GM23338 (cell line): Measurements from ENCODE around the gene MCM9. TPM values are rescaled to one million over a fixed set of nuclear protein-coding genes. Genes with fewer than 3 reads are reported as not detected.

ENCODE experiments used
- ATAC-seq: fragments of 200-7000 bp; cut with Tn5 transposase; 3 replicates; pipeline ENCODE4 v1.9.1; 2020
- DNase-seq: peaks from one replicate; pipeline ENCODE4 v3.0.0-alpha.2; 2015; ENCODE audit warnings: low spot score
- H2AFZ ChIP-seq: fragments of 200-600 bp; sonication (generic); 2 replicates; pipeline ENCODE4 v1.8.0; 2016; ENCODE audit warnings: antibody characterized with exemption, mild to moderate bottlenecking, moderate library complexity
- H3F3A ChIP-seq: fragments of 200-600 bp; sonication (generic); replicated peaks from 2 replicates; pipeline ENCODE4 v1.8.0; 2017; ENCODE audit warnings: antibody characterized with exemption, mixed run types, low read depth
- H3K27ac ChIP-seq: fragments of 200-600 bp; sonication (generic); 2 replicates; pipeline ENCODE4 v1.6.1; 2016; ENCODE audit warnings: low read depth
- H3K27me3 ChIP-seq: fragments of 200-600 bp; sonication (generic); 2 replicates; pipeline ENCODE4 v1.8.0; 2016; ENCODE audit warnings: mild to moderate bottlenecking, mixed run types, moderate library complexity; ENCODE audit not compliant: insufficient read depth
- H3K36me3 ChIP-seq: fragments of 200-600 bp; sonication (generic); 2 replicates; pipeline ENCODE4 v1.8.0; 2016; ENCODE audit warnings: mild to moderate bottlenecking; ENCODE audit not compliant: insufficient read depth
- H3K4me1 ChIP-seq: fragments of 200-600 bp; sonication (generic); 2 replicates; pipeline ENCODE4 v1.8.0; 2016; ENCODE audit warnings: mild to moderate bottlenecking, moderate library complexity; ENCODE audit not compliant: insufficient read depth
- H3K4me2 ChIP-seq: fragments of 200-600 bp; sonication (generic); 2 replicates; pipeline ENCODE4 v1.7.1; 2017; ENCODE audit warnings: mixed run types
- H3K4me3 ChIP-seq: fragments of 200-600 bp; sonication (generic); 2 replicates; pipeline ENCODE4 v1.6.1; 2016; ENCODE audit warnings: mixed run types
- H3K79me2 ChIP-seq: fragments of 200-600 bp; sonication (generic); replicated peaks from 2 replicates; pipeline ENCODE4 v1.8.0; 2017; ENCODE audit warnings: mild to moderate bottlenecking; ENCODE audit not compliant: insufficient read depth
- H3K9me2 ChIP-seq: fragments of 200-600 bp; sonication (generic); 2 replicates; pipeline ENCODE4 v1.8.0; 2017; ENCODE audit not compliant: insufficient read depth
- H4K20me1 ChIP-seq: fragments of 200-600 bp; sonication (generic); replicated peaks from 2 replicates; pipeline ENCODE4 v1.8.0; 2017; ENCODE audit warnings: mild to moderate bottlenecking; ENCODE audit not compliant: insufficient read depth
- H3K27ac Mint-ChIP-seq: 2 replicates; pipeline ENCODE4 v1.8.0; 2020; ENCODE audit warnings: inconsistent platforms, mild to moderate bottlenecking, moderate library complexity, mixed read lengths
- H3K27me3 Mint-ChIP-seq: 3 replicates; pipeline ENCODE4 v1.8.0; 2022; ENCODE audit warnings: low read depth, mild to moderate bottlenecking, moderate library complexity, mixed read lengths, inconsistent platforms; ENCODE audit not compliant: insufficient read depth, poor library complexity
- H3K36me3 Mint-ChIP-seq: 3 replicates; pipeline ENCODE4 v1.8.0; 2021; ENCODE audit warnings: low read depth, mild to moderate bottlenecking, inconsistent platforms, moderate library complexity, mixed read lengths
- H3K4me1 Mint-ChIP-seq: 3 replicates; pipeline ENCODE4 v1.8.0; 2020; ENCODE audit warnings: mild to moderate bottlenecking, inconsistent platforms, mixed read lengths
- H3K4me3 Mint-ChIP-seq: 3 replicates; pipeline ENCODE4 v1.8.0; 2021; ENCODE audit warnings: moderate library complexity, mild to moderate bottlenecking, inconsistent platforms, mixed read lengths
- H3K9me3 Mint-ChIP-seq: 3 replicates; pipeline ENCODE4 v1.8.0; 2020; ENCODE audit warnings: moderate library complexity, mild to moderate bottlenecking, inconsistent platforms, mixed read lengths
- CREB1 ChIP-seq: fragments of 250-450 bp; sonication (Bioruptor Pico); IDR thresholded peaks from 2 replicates; pipeline ENCODE4 v1.5.0; 2020; ENCODE audit warnings: low read depth, mild to moderate bottlenecking, moderate library complexity
- ETS1 ChIP-seq: IDR thresholded peaks from 2 replicates; pipeline ENCODE4 v1.6.1; 2016; ENCODE audit warnings: antibody characterized with exemption
- EZH2 ChIP-seq: fragments of 200-600 bp; sonication (generic); IDR thresholded peaks from one replicate; pipeline ENCODE4 v1.8.0; 2017; ENCODE audit warnings: antibody characterized with exemption, mild to moderate bottlenecking, low read depth; ENCODE audit not compliant: unreplicated experiment
- EZH2phosphoT487 ChIP-seq: fragments of 200-600 bp; sonication (generic); IDR thresholded peaks from one replicate; pipeline ENCODE4 v1.8.1; 2018; ENCODE audit warnings: antibody characterized with exemption; ENCODE audit not compliant: unreplicated experiment
- JUNB ChIP-seq: IDR thresholded peaks from one replicate; pipeline ENCODE4 v1.6.1; 2016; ENCODE audit warnings: antibody characterized with exemption; ENCODE audit not compliant: unreplicated experiment
- NANOG ChIP-seq: IDR thresholded peaks from 2 replicates; pipeline ENCODE4 v1.6.1; 2016; ENCODE audit warnings: antibody characterized with exemption, borderline replicate concordance
- POLR2AphosphoS5 ChIP-seq: IDR thresholded peaks from 2 replicates; pipeline ENCODE4 v1.6.1; 2016; ENCODE audit warnings: antibody characterized with exemption, low read depth
- STAT1 ChIP-seq: IDR thresholded peaks from one replicate; pipeline ENCODE4 v1.6.1; 2016; ENCODE audit warnings: antibody characterized with exemption; ENCODE audit not compliant: unreplicated experiment
- ZNF114 ChIP-seq: fragments of 250-450 bp; sonication (Bioruptor Pico); IDR thresholded peaks from 2 replicates; pipeline ENCODE4 v1.5.0; 2020; ENCODE audit warnings: mild to moderate bottlenecking, moderate library complexity
- polyA plus RNA-seq: library from polyadenylated mRNA; unstranded; fragments of >200 nt; fragmentation: Nextera tagmentation; extraction: Ambion mirVana; gene quantifications from 2 replicates; pipeline ENCODE4 v1.2.1, GENCODE V29; 2016
- total RNA-seq: library from RNA; depleted of rRNA; stranded (reverse); fragments of >200 nt; shearing (Covaris generic); gene quantifications from 2 replicates; pipeline ENCODE4 v1.2.3, GENCODE V29; 2014
- TF ChIP-seq, protein P1 (sequence below): fragments of 250-450 bp; sonication (Bioruptor Pico); IDR thresholded peaks from 2 replicates; pipeline ENCODE4 v1.5.0; 2020; ENCODE audit warnings: mild to moderate bottlenecking, moderate library complexity

Gene MCM9
- total and polyA plus RNA-seq, 2 experiments from 2014 or later: 14.9 to 16.6 TPM

DNA sequence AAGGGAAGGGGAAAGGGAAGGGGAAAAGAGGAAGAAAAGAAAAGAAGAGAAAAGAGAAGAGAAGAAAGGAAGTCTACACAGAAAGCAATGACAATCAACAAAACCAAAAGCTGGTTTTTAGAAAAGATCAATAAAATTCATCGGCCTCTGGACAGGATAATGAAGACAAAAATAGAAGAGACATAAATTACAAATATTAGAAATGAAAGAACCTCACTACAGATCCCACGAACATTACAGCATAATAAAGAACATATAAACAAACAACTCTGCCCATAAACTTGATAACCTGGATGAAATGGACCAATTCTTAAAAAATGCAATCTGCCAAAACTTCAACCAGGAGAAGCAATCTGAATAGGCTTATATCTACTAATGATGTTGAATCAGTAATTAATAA, 61.7 kb downstream of the MCM9 start (continued):
- TF ChIP-seq, protein P1, sequence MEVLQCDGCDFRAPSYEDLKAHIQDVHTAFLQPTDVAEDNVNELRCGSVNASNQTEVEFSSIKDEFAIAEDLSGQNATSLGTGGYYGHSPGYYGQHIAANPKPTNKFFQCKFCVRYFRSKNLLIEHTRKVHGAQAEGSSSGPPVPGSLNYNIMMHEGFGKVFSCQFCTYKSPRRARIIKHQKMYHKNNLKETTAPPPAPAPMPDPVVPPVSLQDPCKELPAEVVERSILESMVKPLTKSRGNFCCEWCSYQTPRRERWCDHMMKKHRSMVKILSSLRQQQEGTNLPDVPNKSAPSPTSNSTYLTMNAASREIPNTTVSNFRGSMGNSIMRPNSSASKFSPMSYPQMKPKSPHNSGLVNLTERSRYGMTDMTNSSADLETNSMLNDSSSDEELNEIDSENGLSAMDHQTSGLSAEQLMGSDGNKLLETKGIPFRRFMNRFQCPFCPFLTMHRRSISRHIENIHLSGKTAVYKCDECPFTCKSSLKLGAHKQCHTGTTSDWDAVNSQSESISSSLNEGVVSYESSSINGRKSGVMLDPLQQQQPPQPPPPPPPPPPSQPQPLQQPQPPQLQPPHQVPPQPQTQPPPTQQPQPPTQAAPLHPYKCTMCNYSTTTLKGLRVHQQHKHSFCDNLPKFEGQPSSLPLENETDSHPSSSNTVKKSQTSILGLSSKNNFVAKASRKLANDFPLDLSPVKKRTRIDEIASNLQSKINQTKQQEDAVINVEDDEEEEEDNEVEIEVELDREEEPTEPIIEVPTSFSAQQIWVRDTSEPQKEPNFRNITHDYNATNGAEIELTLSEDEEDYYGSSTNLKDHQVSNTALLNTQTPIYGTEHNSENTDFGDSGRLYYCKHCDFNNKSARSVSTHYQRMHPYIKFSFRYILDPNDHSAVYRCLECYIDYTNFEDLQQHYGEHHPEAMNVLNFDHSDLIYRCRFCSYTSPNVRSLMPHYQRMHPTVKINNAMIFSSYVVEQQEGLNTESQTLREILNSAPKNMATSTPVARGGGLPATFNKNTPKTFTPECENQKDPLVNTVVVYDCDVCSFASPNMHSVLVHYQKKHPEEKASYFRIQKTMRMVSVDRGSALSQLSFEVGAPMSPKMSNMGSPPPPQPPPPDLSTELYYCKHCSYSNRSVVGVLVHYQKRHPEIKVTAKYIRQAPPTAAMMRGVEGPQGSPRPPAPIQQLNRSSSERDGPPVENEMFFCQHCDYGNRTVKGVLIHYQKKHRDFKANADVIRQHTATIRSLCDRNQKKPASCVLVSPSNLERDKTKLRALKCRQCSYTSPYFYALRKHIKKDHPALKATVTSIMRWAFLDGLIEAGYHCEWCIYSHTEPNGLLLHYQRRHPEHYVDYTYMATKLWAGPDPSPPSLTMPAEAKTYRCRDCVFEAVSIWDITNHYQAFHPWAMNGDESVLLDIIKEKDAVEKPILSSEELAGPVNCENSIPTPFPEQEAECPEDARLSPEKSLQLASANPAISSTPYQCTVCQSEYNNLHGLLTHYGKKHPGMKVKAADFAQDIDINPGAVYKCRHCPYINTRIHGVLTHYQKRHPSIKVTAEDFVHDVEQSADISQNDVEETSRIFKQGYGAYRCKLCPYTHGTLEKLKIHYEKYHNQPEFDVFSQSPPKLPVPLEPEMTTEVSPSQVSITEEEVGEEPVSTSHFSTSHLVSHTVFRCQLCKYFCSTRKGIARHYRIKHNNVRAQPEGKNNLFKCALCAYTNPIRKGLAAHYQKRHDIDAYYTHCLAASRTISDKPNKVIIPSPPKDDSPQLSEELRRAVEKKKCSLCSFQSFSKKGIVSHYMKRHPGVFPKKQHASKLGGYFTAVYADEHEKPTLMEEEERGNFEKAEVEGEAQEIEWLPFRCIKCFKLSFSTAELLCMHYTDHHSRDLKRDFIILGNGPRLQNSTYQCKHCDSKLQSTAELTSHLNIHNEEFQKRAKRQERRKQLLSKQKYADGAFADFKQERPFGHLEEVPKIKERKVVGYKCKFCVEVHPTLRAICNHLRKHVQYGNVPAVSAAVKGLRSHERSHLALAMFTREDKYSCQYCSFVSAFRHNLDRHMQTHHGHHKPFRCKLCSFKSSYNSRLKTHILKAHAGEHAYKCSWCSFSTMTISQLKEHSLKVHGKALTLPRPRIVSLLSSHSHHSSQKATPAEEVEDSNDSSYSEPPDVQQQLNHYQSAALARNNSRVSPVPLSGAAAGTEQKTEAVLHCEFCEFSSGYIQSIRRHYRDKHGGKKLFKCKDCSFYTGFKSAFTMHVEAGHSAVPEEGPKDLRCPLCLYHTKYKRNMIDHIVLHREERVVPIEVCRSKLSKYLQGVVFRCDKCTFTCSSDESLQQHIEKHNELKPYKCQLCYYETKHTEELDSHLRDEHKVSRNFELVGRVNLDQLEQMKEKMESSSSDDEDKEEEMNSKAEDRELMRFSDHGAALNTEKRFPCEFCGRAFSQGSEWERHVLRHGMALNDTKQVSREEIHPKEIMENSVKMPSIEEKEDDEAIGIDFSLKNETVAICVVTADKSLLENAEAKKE (CRISPR knock-in tag): no peak
- TF ChIP-seq ZNF114 (CRISPR knock-in tag) (no peak), CREB1 (CRISPR knock-in tag) (no peak), JUNB (no peak), EZH2 (no peak)

GRCh38 chr6:118872726-118873125, 62.2 kb downstream of the MCM9 start:
- no peaks in the 10 kb centered on the region for H3K27me3 ChIP-seq
- TF ChIP-seq, protein P1 (CRISPR knock-in tag): no peak
- TF ChIP-seq POLR2AphosphoS5: no peak
- no peak for TF ChIP-seq STAT1
- no peak for TF ChIP-seq NANOG
- no peak for TF ChIP-seq JUNB
- TF ChIP-seq EZH2phosphoT487: no peak
- TF ChIP-seq ETS1: no peak
- Mint-ChIP-seq H3K9me3 (no peaks in the 10 kb centered on the region; the same call in 2 of the 3 replicates), H3K36me3 (no peaks in the 10 kb centered on the region; the same call in 2 of the 3 replicates), H3K4me3 (no peak overlapping the region), H3K27ac (no peak overlapping the region), H3K4me1 (peaks cover 5% of the 10 kb centered on the region), H3K27me3 (peaks cover 2% of the 10 kb centered on the region)
- H3K79me2 ChIP-seq: peaks cover 29% of the 10 kb centered on the region
- no peak overlapping the region for H3K27ac ChIP-seq
- 0 out of 2 replicates have a peak overlapping the region, but pooled peaks have one; percentile 27 for H3K4me2 ChIP-seq
- DNase-seq (no peak), ATAC-seq (no peak)
- no peak overlapping the region for H2AFZ ChIP-seq
- no peaks in the 10 kb centered on the region for H4K20me1 ChIP-seq
- no peak overlapping the region for H3K4me3 ChIP-seq
- no peaks in the 10 kb centered on the region; the same call in 1 of the 2 replicates for H3K9me2 ChIP-seq
- H3K4me1 ChIP-seq: no peaks in the 10 kb centered on the region
- no peaks in the 10 kb centered on the region for H3F3A ChIP-seq
- H3K36me3 ChIP-seq: no peaks in the 10 kb centered on the region
